ENCODE data around the gene CCDC86. TPM values are rescaled to one million over a fixed set of nuclear protein-coding genes. Genes with fewer than 3 reads are reported as not detected.

CCDC86 gene
- total and polyA plus RNA-seq, 7 experiments from 2014 or later = 9.1 to 26.2 (median 12.4) TPM

- no peak for ATAC-seq
- no peaks in the 10 kb centered on the region for H3K9me3 Mint-ChIP-seq
- ChIA-PET POLR2A (no interaction called here), CTCF (no interaction called here)
- no peak for DNase-seq
- Histone ChIP-seq H3K27ac (ENCODE audit: low read depth, low read length) (no peak overlapping the region), H3K4me3 (ENCODE audit: low read length) (no peak overlapping the region), H3K9me3 (ENCODE audit: control insufficient read depth in 2 of 3, low read length in 3 of 3) (no peaks in the 10 kb centered on the region), H3K4me1 (ENCODE audit: control insufficient read depth in 2 of 2, insufficient read depth in 2 of 2, low read length in 2 of 2) (peaks cover 0 to 25% of the 10 kb centered on the region in 2 donors), H3K36me3 (ENCODE audit: control insufficient read depth in 2 of 3, insufficient read depth in 3 of 3, low read length in 3 of 3) (peaks cover 0 to 13% (median 0%) of the 10 kb centered on the region in 3 experiments), H3K27me3 (ENCODE audit: control insufficient read depth in 2 of 2, insufficient read depth in 2 of 2, low read length in 2 of 2) (no peaks in the 10 kb centered on the region)
- peaks cover 0 to 3% (median 0%) of the 10 kb centered on the region in 5 donors for H3K27me3 Mint-ChIP-seq
- H3K36me3 Mint-ChIP-seq = peaks cover 0 to 6% (median 3%) of the 10 kb centered on the region in 5 donors
- peaks cover 0 to 17% (median 5%) of the 10 kb centered on the region in 7 donors for H3K4me1 Mint-ChIP-seq
- H3K27ac Mint-ChIP-seq = peak overlapping the region in 1 of 9 donors; percentile 22
- intact Hi-C loops (cut with micrococcal nuclease) = no loop called here
- H3K4me3 Mint-ChIP-seq = no peak overlapping the region
Observed at GRCh38 chr11:60873533-60873932, 31.6 kb downstream of the CCDC86 start.

GRCh38 chr11:60874421-60875365 is 32.8 kb downstream of the CCDC86 start:
- CTCF ChIA-PET = no interaction called here

GRCh38 chr11:60875366-60876167 is 33.7 kb downstream of the CCDC86 start:
- Histone ChIP-seq H3K4me1 (ENCODE audit: control insufficient read depth in 2 of 2, insufficient read depth in 2 of 2, low read length in 2 of 2) (peaks cover 0 to 22% of the 10 kb centered on the region in 2 donors), H3K36me3 (ENCODE audit: control insufficient read depth in 2 of 3, insufficient read depth in 3 of 3, low read length in 3 of 3) (peaks cover 0 to 34% (median 7%) of the 10 kb centered on the region in 3 experiments), H3K27me3 (ENCODE audit: control insufficient read depth in 2 of 2, insufficient read depth in 2 of 2, low read length in 2 of 2) (no peaks in the 10 kb centered on the region), H3K9me3 (ENCODE audit: control insufficient read depth in 2 of 3, low read length in 3 of 3) (no peaks in the 10 kb centered on the region), H3K4me3 (ENCODE audit: low read length) (no peak overlapping the region), H3K27ac (ENCODE audit: low read depth, low read length) (no peak overlapping the region)
- DNase-seq (no peak), ATAC-seq (no peak)
- ChIA-PET POLR2A (no interaction called here), CTCF (no interaction called here)
- no peak overlapping the region for H3K4me3 Mint-ChIP-seq
- H3K36me3 Mint-ChIP-seq = peaks cover 0 to 19% (median 6%) of the 10 kb centered on the region in 5 donors
- H3K9me3 Mint-ChIP-seq = no peaks in the 10 kb centered on the region
- H3K27ac Mint-ChIP-seq = peak overlapping the region in 1 of 9 donors; percentile 31
- H3K27me3 Mint-ChIP-seq = no peaks in the 10 kb centered on the region
- peaks cover 0 to 14% (median 5%) of the 10 kb centered on the region in 7 donors for H3K4me1 Mint-ChIP-seq
- intact Hi-C loops (cut with micrococcal nuclease) = no loop called here

More at GRCh38 chr11:60874421-60875365, 32.8 kb downstream of the CCDC86 start:
- intact Hi-C loops (cut with micrococcal nuclease) = no loop called here
- POLR2A ChIA-PET = no interaction called here
- DNase-seq (no peak), ATAC-seq (no peak)
- H3K27ac ChIP-seq (ENCODE audit: low read depth, low read length) = no peak overlapping the region
- Mint-ChIP-seq H3K4me1 (peaks cover 0 to 14% (median 5%) of the 10 kb centered on the region in 7 donors), H3K36me3 (peaks cover 0 to 13% (median 6%) of the 10 kb centered on the region in 5 donors), H3K27me3 (peaks cover 0 to 1% (median 0%) of the 10 kb centered on the region in 5 donors), H3K4me3 (no peak overlapping the region), H3K9me3 (no peaks in the 10 kb centered on the region), H3K27ac (peak overlapping the region in 1 of 9 donors; percentile 68)
- no peaks in the 10 kb centered on the region for H3K27me3 ChIP-seq (ENCODE audit: control insufficient read depth in 2 of 2, insufficient read depth in 2 of 2, low read length in 2 of 2)
- H3K4me1 ChIP-seq (ENCODE audit: control insufficient read depth in 2 of 2, insufficient read depth in 2 of 2, low read length in 2 of 2) = peaks cover 0 to 25% of the 10 kb centered on the region in 2 donors
- H3K9me3 ChIP-seq (ENCODE audit: control insufficient read depth in 2 of 3, low read length in 3 of 3) = no peaks in the 10 kb centered on the region
- no peak overlapping the region for H3K4me3 ChIP-seq (ENCODE audit: low read length)
- H3K36me3 ChIP-seq (ENCODE audit: control insufficient read depth in 2 of 3, insufficient read depth in 3 of 3, low read length in 3 of 3) = peaks cover 0 to 25% (median 1%) of the 10 kb centered on the region in 3 experiments

GRCh38 chr11:60876168-60876485 is 34.2 kb downstream of the CCDC86 start:
- no peak overlapping the region for H3K4me3 Mint-ChIP-seq
- Histone ChIP-seq H3K27ac (ENCODE audit: low read depth, low read length) (no peak overlapping the region), H3K4me3 (ENCODE audit: low read length) (no peak overlapping the region), H3K27me3 (ENCODE audit: control insufficient read depth in 2 of 2, insufficient read depth in 2 of 2, low read length in 2 of 2) (no peaks in the 10 kb centered on the region), H3K9me3 (ENCODE audit: control insufficient read depth in 2 of 3, low read length in 3 of 3) (no peaks in the 10 kb centered on the region), H3K36me3 (ENCODE audit: control insufficient read depth in 2 of 3, insufficient read depth in 3 of 3, low read length in 3 of 3) (peaks cover 0 to 39% (median 11%) of the 10 kb centered on the region in 3 experiments), H3K4me1 (ENCODE audit: control insufficient read depth in 2 of 2, insufficient read depth in 2 of 2, low read length in 2 of 2) (peaks cover 0 to 17% of the 10 kb centered on the region in 2 donors)
- intact Hi-C loops (cut with micrococcal nuclease) = no loop called here
- ChIA-PET CTCF (no interaction called here), POLR2A (no interaction called here)
- peaks cover 0 to 11% (median 5%) of the 10 kb centered on the region in 7 donors for H3K4me1 Mint-ChIP-seq
- DNase-seq (no peak), ATAC-seq (no peak)
- H3K36me3 Mint-ChIP-seq = peaks cover 2 to 25% (median 6%) of the 10 kb centered on the region in 5 donors
- H3K27me3 Mint-ChIP-seq = no peaks in the 10 kb centered on the region
- no peaks in the 10 kb centered on the region for H3K9me3 Mint-ChIP-seq
- H3K27ac Mint-ChIP-seq = peak overlapping the region in 2 of 9 donors; percentile 18 to 55

GRCh38 chr11:60878245-60879101 is 36.6 kb downstream of the CCDC86 start:
- peaks cover 6 to 40% (median 11%) of the 10 kb centered on the region in 5 donors for H3K36me3 Mint-ChIP-seq
- Histone ChIP-seq H3K27ac (ENCODE audit: low read depth, low read length) (no peak overlapping the region), H3K4me1 (ENCODE audit: control insufficient read depth in 2 of 2, insufficient read depth in 2 of 2, low read length in 2 of 2) (peaks cover 0 to 1% of the 10 kb centered on the region in 2 donors), H3K4me3 (ENCODE audit: low read length) (no peak overlapping the region), H3K9me3 (ENCODE audit: control insufficient read depth in 2 of 3, low read length in 3 of 3) (no peaks in the 10 kb centered on the region), H3K27me3 (ENCODE audit: control insufficient read depth in 2 of 2, insufficient read depth in 2 of 2, low read length in 2 of 2) (no peaks in the 10 kb centered on the region), H3K36me3 (ENCODE audit: control insufficient read depth in 2 of 3, insufficient read depth in 3 of 3, low read length in 3 of 3) (peaks cover 0 to 41% (median 11%) of the 10 kb centered on the region in 3 experiments)
- no peak for ATAC-seq
- no peak overlapping the region for H3K4me3 Mint-ChIP-seq
- H3K27me3 Mint-ChIP-seq = no peaks in the 10 kb centered on the region
- intact Hi-C loops (cut with micrococcal nuclease) = no loop called here
- no peaks in the 10 kb centered on the region for H3K9me3 Mint-ChIP-seq
- H3K27ac Mint-ChIP-seq = peak overlapping the region in 1 of 9 donors; percentile 14
- CTCF ChIA-PET = no interaction called here
- H3K4me1 Mint-ChIP-seq = peaks cover 0 to 9% (median under 1%) of the 10 kb centered on the region in 7 donors
- DNase-seq = no peak
- POLR2A ChIA-PET = no interaction called here

GRCh38 chr11:60879104-60879503 is 37.2 kb downstream of the CCDC86 start:
- ChIA-PET POLR2A (no interaction called here), CTCF (no interaction called here)
- H3K4me3 ChIP-seq (ENCODE audit: low read length) = no peak overlapping the region
- no peaks in the 10 kb centered on the region for H3K4me1 ChIP-seq (ENCODE audit: control insufficient read depth in 2 of 2, insufficient read depth in 2 of 2, low read length in 2 of 2)
- H3K36me3 ChIP-seq (ENCODE audit: control insufficient read depth in 2 of 3, insufficient read depth in 3 of 3, low read length in 3 of 3) = peaks cover 0 to 41% (median 11%) of the 10 kb centered on the region in 3 experiments
- no peak overlapping the region for H3K4me3 Mint-ChIP-seq
- DNase-seq = no peak
- H3K36me3 Mint-ChIP-seq = peaks cover 8 to 44% (median 17%) of the 10 kb centered on the region in 5 donors
- H3K9me3 ChIP-seq (ENCODE audit: control insufficient read depth in 2 of 3, low read length in 3 of 3) = no peaks in the 10 kb centered on the region
- no peaks in the 10 kb centered on the region for H3K9me3 Mint-ChIP-seq
- intact Hi-C loops (cut with micrococcal nuclease) = no loop called here
- H3K4me1 Mint-ChIP-seq = peaks cover 0 to 9% (median 5%) of the 10 kb centered on the region in 7 donors
- no peak overlapping the region for H3K27ac ChIP-seq (ENCODE audit: low read depth, low read length)
- no peak for ATAC-seq
- H3K27me3 ChIP-seq (ENCODE audit: control insufficient read depth in 2 of 2, insufficient read depth in 2 of 2, low read length in 2 of 2) = no peaks in the 10 kb centered on the region
- H3K27me3 Mint-ChIP-seq = no peaks in the 10 kb centered on the region
- H3K27ac Mint-ChIP-seq = no peak overlapping the region

Measured in naive thymus-derived CD4-positive, alpha-beta T cell (primary cell).